ENCODE results near the gene AK8. TPM values are rescaled to one million over a fixed set of nuclear protein-coding genes. Genes with fewer than 3 reads are reported as not detected.

The AK8 gene
- total and polyA plus RNA-seq, 2 experiments from 2014 or later, result 0.14 to 0.78 TPM

DNA sequence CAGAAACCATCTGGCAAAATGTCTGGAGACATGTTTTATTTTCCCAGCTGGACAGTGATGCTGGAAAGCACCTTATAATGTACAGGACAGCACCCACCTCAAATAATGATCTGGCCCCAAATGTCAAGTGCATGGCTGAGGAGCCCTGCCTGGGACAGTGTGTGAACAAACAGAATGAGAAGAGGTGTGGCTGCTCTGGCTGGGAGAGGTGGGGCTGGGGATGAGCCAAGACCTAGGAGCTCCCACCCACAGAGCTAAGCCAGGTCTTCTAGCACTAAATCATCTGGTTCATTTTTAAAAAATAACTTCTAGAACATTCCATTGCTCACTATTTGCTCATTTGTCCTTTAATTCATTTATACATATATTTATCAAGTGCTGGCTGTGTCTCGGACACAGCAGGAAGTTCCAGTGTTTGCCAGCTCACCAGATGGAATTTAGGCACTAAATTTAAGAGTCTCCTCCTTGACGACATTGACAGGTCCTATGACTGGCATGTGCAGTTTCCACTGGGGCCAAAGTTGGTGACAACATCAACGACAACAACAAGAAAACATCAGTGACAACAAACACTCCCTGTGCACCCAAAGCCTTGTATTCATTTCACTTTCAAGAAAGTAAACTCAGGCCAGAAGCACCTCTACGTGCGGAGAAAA is 148.7 kb downstream of the AK8 start:
- TF ChIP-seq ZNF114 (CRISPR knock-in tag; IDR thresholded peaks at IDR 0.05) (no peak), NANOG (IDR thresholded peaks at IDR 0.05; ENCODE audit: borderline replicate concordance) (no peak), POLR2AphosphoS5 (IDR thresholded peaks at IDR 0.05; ENCODE audit: low read depth) (no peak), EZH2phosphoT487 (IDR thresholded peaks at IDR 0.05; ENCODE audit: unreplicated experiment) (no peak), CREB1 (CRISPR knock-in tag; IDR thresholded peaks at IDR 0.05; ENCODE audit: low read depth) (no peak), JUNB (IDR thresholded peaks at IDR 0.05; ENCODE audit: unreplicated experiment) (no peak)
- TF ChIP-seq, protein P1, sequence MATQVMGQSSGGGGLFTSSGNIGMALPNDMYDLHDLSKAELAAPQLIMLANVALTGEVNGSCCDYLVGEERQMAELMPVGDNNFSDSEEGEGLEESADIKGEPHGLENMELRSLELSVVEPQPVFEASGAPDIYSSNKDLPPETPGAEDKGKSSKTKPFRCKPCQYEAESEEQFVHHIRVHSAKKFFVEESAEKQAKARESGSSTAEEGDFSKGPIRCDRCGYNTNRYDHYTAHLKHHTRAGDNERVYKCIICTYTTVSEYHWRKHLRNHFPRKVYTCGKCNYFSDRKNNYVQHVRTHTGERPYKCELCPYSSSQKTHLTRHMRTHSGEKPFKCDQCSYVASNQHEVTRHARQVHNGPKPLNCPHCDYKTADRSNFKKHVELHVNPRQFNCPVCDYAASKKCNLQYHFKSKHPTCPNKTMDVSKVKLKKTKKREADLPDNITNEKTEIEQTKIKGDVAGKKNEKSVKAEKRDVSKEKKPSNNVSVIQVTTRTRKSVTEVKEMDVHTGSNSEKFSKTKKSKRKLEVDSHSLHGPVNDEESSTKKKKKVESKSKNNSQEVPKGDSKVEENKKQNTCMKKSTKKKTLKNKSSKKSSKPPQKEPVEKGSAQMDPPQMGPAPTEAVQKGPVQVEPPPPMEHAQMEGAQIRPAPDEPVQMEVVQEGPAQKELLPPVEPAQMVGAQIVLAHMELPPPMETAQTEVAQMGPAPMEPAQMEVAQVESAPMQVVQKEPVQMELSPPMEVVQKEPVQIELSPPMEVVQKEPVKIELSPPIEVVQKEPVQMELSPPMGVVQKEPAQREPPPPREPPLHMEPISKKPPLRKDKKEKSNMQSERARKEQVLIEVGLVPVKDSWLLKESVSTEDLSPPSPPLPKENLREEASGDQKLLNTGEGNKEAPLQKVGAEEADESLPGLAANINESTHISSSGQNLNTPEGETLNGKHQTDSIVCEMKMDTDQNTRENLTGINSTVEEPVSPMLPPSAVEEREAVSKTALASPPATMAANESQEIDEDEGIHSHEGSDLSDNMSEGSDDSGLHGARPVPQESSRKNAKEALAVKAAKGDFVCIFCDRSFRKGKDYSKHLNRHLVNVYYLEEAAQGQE (IDR thresholded peaks at IDR 0.05; ENCODE audit: unreplicated experiment), result no peak
- H3K4me3 ChIP-seq, result no peak overlapping the region
- Mint-ChIP-seq H3K9me3 (no peaks in the 10 kb centered on the region), H3K27me3 (ENCODE audit: insufficient read depth, low read depth, poor library complexity) (peaks cover 4% of the 10 kb centered on the region), H3K4me3 (no peak overlapping the region), H3K4me1 (peaks cover 16% of the 10 kb centered on the region), H3K36me3 (ENCODE audit: low read depth) (no peaks in the 10 kb centered on the region), H3K27ac (no peak overlapping the region)
- DNase-seq (ENCODE audit: low spot score) (no peak), ATAC-seq (no peak)
- H3K79me2 ChIP-seq (replicated peaks; ENCODE audit: insufficient read depth), result no peaks in the 10 kb centered on the region
- H4K20me1 ChIP-seq (replicated peaks; ENCODE audit: insufficient read depth), result no peaks in the 10 kb centered on the region
- no peaks in the 10 kb centered on the region for H3F3A ChIP-seq (replicated peaks; ENCODE audit: low read depth)
- H3K36me3 ChIP-seq (ENCODE audit: insufficient read depth), result no peaks in the 10 kb centered on the region
- no peaks in the 10 kb centered on the region for H3K9me2 ChIP-seq (ENCODE audit: insufficient read depth)
- no peaks in the 10 kb centered on the region for H3K27me3 ChIP-seq (ENCODE audit: insufficient read depth)
- H3K27ac ChIP-seq (ENCODE audit: low read depth), result no peak overlapping the region
- H3K4me1 ChIP-seq (ENCODE audit: insufficient read depth), result no peaks in the 10 kb centered on the region
- no peak overlapping the region for H3K4me2 ChIP-seq
- H2AFZ ChIP-seq, result no peak overlapping the region

DNA sequence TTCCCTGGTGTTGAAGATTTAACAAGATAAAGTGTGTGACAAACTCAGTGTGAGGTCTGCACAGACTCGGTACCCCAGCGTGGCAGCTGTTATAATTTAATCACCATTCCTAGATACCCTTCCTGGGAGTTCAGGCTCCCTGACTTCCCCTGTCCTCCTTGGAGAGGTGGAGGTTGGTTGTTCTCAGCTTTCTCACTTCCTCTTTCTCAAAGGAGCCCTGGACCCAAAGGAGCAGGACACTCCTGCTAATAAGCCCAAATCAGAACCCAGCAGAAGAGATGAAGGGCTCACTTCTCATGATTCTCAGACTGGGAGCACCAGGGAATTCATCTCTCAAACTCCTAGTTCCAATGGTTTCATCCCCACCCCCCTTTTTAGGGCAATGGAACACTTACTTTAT is 149.6 kb downstream of the AK8 start:
- no peaks in the 10 kb centered on the region for H3K79me2 ChIP-seq (replicated peaks; ENCODE audit: insufficient read depth)
- Mint-ChIP-seq H3K4me3 (no peak overlapping the region), H3K27ac (no peak overlapping the region), H3K4me1 (peaks cover 16% of the 10 kb centered on the region), H3K27me3 (ENCODE audit: insufficient read depth, low read depth, poor library complexity) (peaks cover 6% of the 10 kb centered on the region), H3K36me3 (ENCODE audit: low read depth) (no peaks in the 10 kb centered on the region), H3K9me3 (no peaks in the 10 kb centered on the region)
- no peak overlapping the region for H3K4me2 ChIP-seq
- H3K4me1 ChIP-seq (ENCODE audit: insufficient read depth), result no peaks in the 10 kb centered on the region
- H2AFZ ChIP-seq, result no peak overlapping the region
- TF ChIP-seq EZH2phosphoT487 (IDR thresholded peaks at IDR 0.05; ENCODE audit: unreplicated experiment), result no peak
- ATAC-seq, result no peak
- H3K27ac ChIP-seq (ENCODE audit: low read depth), result no peak overlapping the region
- no peaks in the 10 kb centered on the region for H3K27me3 ChIP-seq (ENCODE audit: insufficient read depth)
- no peak overlapping the region for H3K4me3 ChIP-seq
- H3F3A ChIP-seq (replicated peaks; ENCODE audit: low read depth), result no peaks in the 10 kb centered on the region
- DNase-seq (ENCODE audit: low spot score), result no peak
- no peaks in the 10 kb centered on the region for H3K36me3 ChIP-seq (ENCODE audit: insufficient read depth)
- no peaks in the 10 kb centered on the region for H4K20me1 ChIP-seq (replicated peaks; ENCODE audit: insufficient read depth)
- no peaks in the 10 kb centered on the region for H3K9me2 ChIP-seq (ENCODE audit: insufficient read depth)

DNA sequence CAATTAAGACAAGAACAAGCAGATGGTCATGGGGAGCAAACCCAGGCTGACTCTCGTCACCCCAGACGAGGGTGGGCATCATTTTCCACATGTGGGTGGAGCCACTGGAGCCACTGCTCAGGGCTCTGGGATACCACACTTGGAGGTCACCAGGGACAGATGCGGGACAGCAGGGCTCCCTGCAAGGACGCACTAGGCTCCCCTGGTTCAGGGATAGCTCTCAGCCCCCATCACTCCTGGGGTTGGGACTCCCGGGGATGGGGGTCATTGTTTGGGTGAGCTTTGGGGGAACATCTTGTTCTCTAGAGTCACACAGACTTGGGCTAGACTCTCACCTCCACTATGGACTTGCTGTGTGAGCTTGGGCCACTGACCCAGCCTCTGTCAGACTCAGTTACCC is 150.0 kb downstream of the AK8 start:
- DNase-seq (ENCODE audit: low spot score) (no peak), ATAC-seq (no peak)
- Mint-ChIP-seq H3K4me3 (no peak overlapping the region), H3K27me3 (ENCODE audit: insufficient read depth, low read depth, poor library complexity) (peaks cover 9% of the 10 kb centered on the region), H3K36me3 (ENCODE audit: low read depth) (no peaks in the 10 kb centered on the region), H3K4me1 (peaks cover 16% of the 10 kb centered on the region), H3K9me3 (no peaks in the 10 kb centered on the region), H3K27ac (no peak overlapping the region)
- Histone ChIP-seq H3K27ac (ENCODE audit: low read depth) (no peak overlapping the region), H3K27me3 (ENCODE audit: insufficient read depth) (no peaks in the 10 kb centered on the region), H4K20me1 (replicated peaks; ENCODE audit: insufficient read depth) (no peaks in the 10 kb centered on the region), H3K36me3 (ENCODE audit: insufficient read depth) (no peaks in the 10 kb centered on the region), H3F3A (replicated peaks; ENCODE audit: low read depth) (no peaks in the 10 kb centered on the region), H3K4me3 (no peak overlapping the region), H3K9me2 (ENCODE audit: insufficient read depth) (no peaks in the 10 kb centered on the region), H2AFZ (no peak overlapping the region), H3K79me2 (replicated peaks; ENCODE audit: insufficient read depth) (no peaks in the 10 kb centered on the region), H3K4me1 (ENCODE audit: insufficient read depth) (no peaks in the 10 kb centered on the region), H3K4me2 (no peak overlapping the region)
- TF ChIP-seq, protein P2, sequence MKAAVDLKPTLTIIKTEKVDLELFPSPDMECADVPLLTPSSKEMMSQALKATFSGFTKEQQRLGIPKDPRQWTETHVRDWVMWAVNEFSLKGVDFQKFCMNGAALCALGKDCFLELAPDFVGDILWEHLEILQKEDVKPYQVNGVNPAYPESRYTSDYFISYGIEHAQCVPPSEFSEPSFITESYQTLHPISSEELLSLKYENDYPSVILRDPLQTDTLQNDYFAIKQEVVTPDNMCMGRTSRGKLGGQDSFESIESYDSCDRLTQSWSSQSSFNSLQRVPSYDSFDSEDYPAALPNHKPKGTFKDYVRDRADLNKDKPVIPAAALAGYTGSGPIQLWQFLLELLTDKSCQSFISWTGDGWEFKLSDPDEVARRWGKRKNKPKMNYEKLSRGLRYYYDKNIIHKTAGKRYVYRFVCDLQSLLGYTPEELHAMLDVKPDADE (IDR thresholded peaks at IDR 0.05), result no peak
- TF ChIP-seq ZNF331 (CRISPR knock-in tag; IDR thresholded peaks at IDR 0.05; ENCODE audit: low read depth) (no peak), NANOG (IDR thresholded peaks at IDR 0.05; ENCODE audit: borderline replicate concordance) (no peak), POLR2AphosphoS5 (IDR thresholded peaks at IDR 0.05; ENCODE audit: low read depth) (no peak), EZH2phosphoT487 (IDR thresholded peaks at IDR 0.05; ENCODE audit: unreplicated experiment) (no peak)

Measured in GM23338 (cell line).